Breast epithelium (tissue), 3 donors: ENCODE data around the gene PTPRN2.

Experiments used
- CTCF ChIP-seq, 3 donors: fragments of 450-650 bp; IDR thresholded peaks; one replicate each; pipeline ENCODE4 v1.5.1; 2016 to 2017; ENCODE audit warnings: antibody characterized with exemption in 3 of 3, mild to moderate bottlenecking in 3 of 3, moderate library complexity in 3 of 3
- POLR2AphosphoS5 ChIP-seq, 3 donors: sonication (generic); formaldehyde crosslinking; IDR thresholded peaks; one replicate each; pipeline ENCODE4 v1.6.1; 2017; ENCODE audit warnings: antibody characterized with exemption in 3 of 3

DNA sequence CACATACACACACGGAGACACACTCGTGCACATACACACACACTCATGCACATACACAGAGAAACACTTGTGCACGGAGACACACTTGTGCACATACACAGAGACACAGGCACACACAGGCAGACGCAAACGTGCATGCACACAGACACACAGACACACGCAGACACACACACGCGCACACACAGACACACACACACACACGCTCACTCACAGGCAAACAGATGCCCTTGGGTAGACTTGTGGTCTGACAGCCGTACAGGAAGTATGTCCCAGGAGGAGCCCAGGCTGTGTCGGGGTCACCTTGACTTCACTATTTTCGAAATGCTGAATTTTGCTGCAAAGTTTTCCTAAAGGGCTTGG, 712.8 kb downstream of the PTPRN2 start:
- TF ChIP-seq CTCF (IDR thresholded peaks at IDR 0.05): no peak
- no peak for TF ChIP-seq POLR2AphosphoS5 (IDR thresholded peaks at IDR 0.05)
